ENCODE data around the gene FADS6. TPM values are rescaled to one million over a fixed set of nuclear protein-coding genes. Genes with fewer than 3 reads are reported as not detected.

The FADS6 gene
- total and polyA plus RNA-seq, 2 of the 13 experiments (the other 11 are each of a cell fraction or from before 2014, with no cell fraction given) = 0.11 TPM

DNA sequence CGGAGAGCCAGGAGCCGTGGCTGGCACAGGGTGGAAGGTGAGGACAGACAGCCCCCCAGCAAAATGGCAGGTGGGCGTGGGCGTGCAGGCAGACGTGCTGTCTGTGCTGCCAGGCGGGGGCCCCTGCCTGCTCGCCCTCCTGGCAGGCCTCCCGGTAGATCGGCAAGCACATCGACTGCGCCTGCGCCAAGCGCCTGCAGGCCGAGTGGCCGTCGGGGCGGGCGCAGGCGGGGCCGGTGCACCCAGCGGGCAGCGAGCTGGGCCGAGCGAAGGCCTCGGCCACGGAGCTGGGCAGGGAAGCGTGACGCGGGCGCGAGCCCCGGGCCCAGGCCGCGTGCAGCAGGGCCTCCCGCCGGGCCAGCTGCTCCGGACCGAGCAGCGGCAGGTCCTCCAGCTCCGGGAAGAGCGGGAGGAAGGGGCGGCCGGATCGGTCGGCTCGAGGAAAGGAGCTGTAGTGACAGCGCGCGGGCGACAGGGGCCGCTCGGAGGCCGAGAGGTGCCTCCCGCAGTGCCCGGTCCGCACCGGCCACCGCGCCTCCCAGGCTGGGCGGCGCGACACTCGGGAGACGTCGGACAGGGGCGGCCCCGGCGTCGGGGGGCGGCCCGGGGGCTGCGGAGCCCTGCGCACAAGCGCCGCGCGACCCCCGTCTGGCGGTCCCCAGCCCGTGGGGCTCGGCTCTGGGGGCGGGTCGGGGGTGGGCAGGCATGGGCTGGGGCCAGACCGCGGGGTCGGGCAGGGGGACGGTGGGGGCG lies 50.7 kb downstream of the FADS6 start (continued):
- TF ChIP-seq, protein P1, sequence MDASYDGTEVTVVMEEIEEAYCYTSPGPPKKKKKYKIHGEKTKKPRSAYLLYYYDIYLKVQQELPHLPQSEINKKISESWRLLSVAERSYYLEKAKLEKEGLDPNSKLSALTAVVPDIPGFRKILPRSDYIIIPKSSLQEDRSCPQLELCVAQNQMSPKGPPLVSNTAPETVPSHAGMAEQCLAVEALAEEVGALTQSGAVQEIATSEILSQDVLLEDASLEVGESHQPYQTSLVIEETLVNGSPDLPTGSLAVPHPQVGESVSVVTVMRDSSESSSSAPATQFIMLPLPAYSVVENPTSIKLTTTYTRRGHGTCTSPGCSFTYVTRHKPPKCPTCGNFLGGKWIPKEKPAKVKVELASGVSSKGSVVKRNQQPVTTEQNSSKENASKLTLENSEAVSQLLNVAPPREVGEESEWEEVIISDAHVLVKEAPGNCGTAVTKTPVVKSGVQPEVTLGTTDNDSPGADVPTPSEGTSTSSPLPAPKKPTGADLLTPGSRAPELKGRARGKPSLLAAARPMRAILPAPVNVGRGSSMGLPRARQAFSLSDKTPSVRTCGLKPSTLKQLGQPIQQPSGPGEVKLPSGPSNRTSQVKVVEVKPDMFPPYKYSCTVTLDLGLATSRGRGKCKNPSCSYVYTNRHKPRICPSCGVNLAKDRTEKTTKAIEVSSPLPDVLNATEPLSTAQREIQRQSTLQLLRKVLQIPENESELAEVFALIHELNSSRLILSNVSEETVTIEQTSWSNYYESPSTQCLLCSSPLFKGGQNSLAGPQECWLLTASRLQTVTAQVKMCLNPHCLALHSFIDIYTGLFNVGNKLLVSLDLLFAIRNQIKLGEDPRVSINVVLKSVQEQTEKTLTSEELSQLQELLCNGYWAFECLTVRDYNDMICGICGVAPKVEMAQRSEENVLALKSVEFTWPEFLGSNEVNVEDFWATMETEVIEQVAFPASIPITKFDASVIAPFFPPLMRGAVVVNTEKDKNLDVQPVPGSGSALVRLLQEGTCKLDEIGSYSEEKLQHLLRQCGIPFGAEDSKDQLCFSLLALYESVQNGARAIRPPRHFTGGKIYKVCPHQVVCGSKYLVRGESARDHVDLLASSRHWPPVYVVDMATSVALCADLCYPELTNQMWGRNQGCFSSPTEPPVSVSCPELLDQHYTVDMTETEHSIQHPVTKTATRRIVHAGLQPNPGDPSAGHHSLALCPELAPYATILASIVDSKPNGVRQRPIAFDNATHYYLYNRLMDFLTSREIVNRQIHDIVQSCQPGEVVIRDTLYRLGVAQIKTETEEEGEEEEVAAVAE (CRISPR knock-in tag; IDR thresholded peaks at IDR 0.05; ENCODE audit: borderline replicate concordance) = no peak
- TF ChIP-seq RFX3 (CRISPR knock-in tag; IDR thresholded peaks at IDR 0.05) (no peak), CENPT (CRISPR knock-in tag; IDR thresholded peaks at IDR 0.05; ENCODE audit: low read depth) (no peak), KLF11 (CRISPR knock-in tag; IDR thresholded peaks at IDR 0.05) (no peak), CREB1 (IDR thresholded peaks at IDR 0.05) (no peak), CREB1 (CRISPR knock-in tag; IDR thresholded peaks at IDR 0.05) (no peak), MTA1 (CRISPR knock-in tag; IDR thresholded peaks at IDR 0.05; ENCODE audit: borderline replicate concordance) (no peak), NR2C2 (CRISPR knock-in tag; IDR thresholded peaks at IDR 0.05; ENCODE audit: borderline replicate concordance) (no peak), ZNF547 (CRISPR knock-in tag; IDR thresholded peaks at IDR 0.05) (no peak; the same call in 1 of the 2 replicates), HNF4G (IDR thresholded peaks at IDR 0.05; ENCODE audit: borderline replicate concordance, low read depth, low read length) (0 out of 2 replicates have a peak, but pooled peaks have one; percentile 2), HNF4G (CRISPR knock-in tag; IDR thresholded peaks at IDR 0.05; ENCODE audit: borderline replicate concordance, low read depth) (no peak), MAFK (conservative IDR thresholded peaks at IDR 0.05 in 1 of 2, IDR thresholded peaks at IDR 0.05 in 1 of 2; ENCODE audit: low read length in 2 of 2) (no peak), RAD51 (IDR thresholded peaks at IDR 0.05; ENCODE audit: borderline replicate concordance) (no peak), ATF1 (CRISPR knock-in tag; IDR thresholded peaks at IDR 0.05) (no peak), ZNF224 (CRISPR knock-in tag; IDR thresholded peaks at IDR 0.05) (no peak), ZNF607 (CRISPR knock-in tag; IDR thresholded peaks at IDR 0.05; ENCODE audit: borderline replicate concordance) (peak; percentile 39; the same call in 1 of the 2 replicates), MAZ (IDR thresholded peaks at IDR 0.05; ENCODE audit: borderline replicate concordance, low read depth, low read length) (0 out of 2 replicates have a peak, but pooled peaks have one; percentile 31), MAZ (CRISPR knock-in tag; IDR thresholded peaks at IDR 0.05; ENCODE audit: low read depth) (peak; percentile 83), HCFC1 (IDR thresholded peaks at IDR 0.05; ENCODE audit: low read depth, low read length) (no peak; the same call in 1 of the 2 replicates), RAD21 (CRISPR knock-in tag; IDR thresholded peaks at IDR 0.05) (peak; percentile 94), SRSF9 (IDR thresholded peaks at IDR 0.05; ENCODE audit: borderline replicate concordance, insufficient read depth, low read depth, low read length, poor library complexity, severe bottlenecking) (no peak), SIX1 (CRISPR knock-in tag; IDR thresholded peaks at IDR 0.05; ENCODE audit: borderline replicate concordance) (no peak)
- TF ChIP-seq, protein P2, sequence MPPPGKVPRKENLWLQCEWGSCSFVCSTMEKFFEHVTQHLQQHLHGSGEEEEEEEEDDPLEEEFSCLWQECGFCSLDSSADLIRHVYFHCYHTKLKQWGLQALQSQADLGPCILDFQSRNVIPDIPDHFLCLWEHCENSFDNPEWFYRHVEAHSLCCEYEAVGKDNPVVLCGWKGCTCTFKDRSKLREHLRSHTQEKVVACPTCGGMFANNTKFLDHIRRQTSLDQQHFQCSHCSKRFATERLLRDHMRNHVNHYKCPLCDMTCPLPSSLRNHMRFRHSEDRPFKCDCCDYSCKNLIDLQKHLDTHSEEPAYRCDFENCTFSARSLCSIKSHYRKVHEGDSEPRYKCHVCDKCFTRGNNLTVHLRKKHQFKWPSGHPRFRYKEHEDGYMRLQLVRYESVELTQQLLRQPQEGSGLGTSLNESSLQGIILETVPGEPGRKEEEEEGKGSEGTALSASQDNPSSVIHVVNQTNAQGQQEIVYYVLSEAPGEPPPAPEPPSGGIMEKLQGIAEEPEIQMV (CRISPR knock-in tag; IDR thresholded peaks at IDR 0.05; ENCODE audit: low read depth) = 0 out of 2 replicates have a peak, but pooled peaks have one; percentile 66
